DMS153 (cell line): ENCODE results near the gene BMP8B.
"Not testable (repeated sequence)": the region's sequence is repeated elsewhere in the genome, so short reads cannot be mapped to it uniquely, and the experiment has no call there.

Experiments
- DNase-seq: peaks from one replicate; lab custom pipeline; 2025; lab: John Stamatoyannopoulos, UW

Gene BMP8B

DNA sequence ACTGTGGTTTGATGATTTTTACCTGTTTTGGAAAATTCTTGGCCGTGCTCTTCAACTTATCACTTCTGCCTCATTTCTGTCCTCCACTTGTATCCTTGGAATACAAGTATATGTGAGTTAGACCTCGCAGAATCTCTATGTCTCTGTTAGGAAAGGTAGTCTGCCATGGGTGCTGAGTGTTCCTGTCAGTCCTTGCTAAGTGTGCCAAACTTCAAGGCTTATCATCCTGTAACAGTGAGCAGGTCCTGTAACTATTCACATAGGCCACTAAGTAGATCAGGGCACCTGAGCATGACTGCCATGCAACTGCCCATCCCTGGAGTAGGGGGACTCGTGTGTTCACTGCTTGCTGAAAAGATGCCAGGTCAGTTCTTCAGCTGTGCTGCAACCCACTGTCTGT lies 24.2 kb upstream of the BMP8B start:
- no peak for DNase-seq

DNA sequence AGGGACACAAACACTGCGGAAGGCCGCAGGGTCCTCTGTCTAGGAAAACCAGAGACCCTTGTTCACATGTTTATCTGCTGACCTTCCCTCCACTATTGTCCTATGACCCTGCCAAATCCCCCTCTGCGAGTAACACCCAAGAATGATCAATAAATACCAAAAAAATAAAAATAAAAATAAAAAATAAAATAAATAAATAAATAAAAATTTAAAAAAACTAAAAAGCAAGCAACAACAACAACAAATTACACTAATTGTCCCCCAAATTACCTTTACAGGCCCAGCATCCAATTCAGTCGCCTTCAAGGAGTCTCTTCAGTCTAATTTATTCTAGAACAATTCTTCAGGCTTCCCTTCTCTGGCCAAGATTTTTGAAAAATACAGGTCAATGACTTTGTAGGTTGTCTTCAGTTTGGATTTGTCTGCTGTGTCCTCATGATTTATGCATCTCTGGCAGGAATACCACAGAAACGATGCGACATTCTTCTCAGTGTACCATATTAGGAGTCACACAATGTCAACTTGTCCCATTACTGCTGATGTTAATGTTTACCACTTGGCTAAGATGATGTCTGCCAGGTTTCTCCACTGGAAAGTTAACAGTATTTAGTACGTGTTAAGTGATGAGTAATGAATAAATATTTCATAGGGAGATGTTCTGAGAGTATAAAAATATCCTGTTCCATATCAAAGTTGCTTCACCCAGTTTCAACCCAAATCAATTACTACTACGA lies 20.3 kb upstream of the BMP8B start:
- DNase-seq = no peak

DNA sequence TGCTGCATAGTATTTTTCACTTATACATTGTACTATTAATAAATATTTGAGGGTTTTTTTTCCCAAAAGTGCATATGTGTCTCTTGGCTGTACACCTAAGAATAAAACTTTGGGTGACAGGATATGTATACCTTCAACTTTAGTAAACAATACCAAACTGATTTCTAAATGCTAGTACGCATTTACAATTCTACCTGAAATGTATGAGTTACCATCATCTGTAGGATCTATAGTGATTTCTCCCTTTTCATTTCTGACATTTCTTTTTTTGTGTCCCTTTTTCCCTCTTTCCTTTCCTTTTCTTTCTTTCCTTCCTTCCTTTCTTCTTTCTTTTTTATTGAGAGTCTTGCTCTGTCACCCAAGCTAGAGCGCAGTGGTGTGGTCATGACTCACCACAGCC lies 16.7 kb upstream of the BMP8B start:
- no peak for DNase-seq

DNA sequence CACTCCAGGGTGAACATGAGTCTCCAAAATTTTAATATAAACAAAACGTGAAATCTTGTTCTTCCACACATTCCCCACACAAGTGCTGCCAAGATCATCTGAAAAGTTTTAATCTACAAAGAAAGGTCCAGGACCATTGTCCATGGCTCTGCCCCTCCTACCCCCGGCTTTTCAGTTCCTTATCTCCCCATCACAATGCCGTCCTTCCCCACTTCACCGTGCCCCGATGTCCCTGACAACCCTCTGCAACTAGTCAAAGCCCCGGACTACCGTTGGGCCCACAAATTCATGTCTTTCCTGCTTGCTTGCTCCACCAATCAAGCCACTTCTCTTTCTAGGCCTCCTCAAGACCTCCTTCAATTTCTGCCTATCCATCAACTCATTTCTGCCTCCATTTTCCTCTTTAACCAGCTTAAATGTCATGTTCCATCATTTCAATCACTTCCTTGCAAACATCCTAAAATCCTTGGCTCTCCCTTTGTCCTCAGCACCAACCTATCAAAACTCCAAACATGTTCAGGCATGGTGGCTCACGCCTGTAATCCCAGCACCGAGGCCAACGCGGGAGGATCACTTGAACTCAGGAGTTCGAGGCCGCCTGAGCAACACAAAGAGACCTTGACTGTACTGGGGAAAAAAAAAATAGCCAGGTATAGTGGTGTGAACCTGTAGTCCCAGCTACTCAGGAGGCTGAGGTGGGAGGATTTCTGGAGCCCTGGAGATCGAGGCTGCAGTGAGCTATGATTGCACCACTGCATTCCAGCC lies 14.0 kb upstream of the BMP8B start:
- DNase-seq = no peak

DNA sequence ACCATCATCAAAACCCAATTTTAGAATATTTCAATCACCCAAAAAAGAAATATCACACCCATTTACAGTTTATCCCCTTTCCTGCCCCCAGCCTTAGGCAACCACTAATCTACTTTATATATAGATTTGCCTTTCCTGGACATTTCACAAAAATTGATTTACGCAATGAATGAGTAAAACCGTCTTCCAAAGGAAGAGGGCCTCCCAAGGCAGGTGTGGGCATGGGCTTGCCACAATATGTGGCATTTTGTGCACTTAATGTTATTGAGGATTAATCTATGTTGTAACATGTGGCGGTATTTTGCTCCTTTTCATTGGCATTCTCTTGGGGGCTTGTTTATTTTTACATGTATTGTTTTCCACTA lies 11.8 kb upstream of the BMP8B start:
- DNase-seq = no peak

DNA sequence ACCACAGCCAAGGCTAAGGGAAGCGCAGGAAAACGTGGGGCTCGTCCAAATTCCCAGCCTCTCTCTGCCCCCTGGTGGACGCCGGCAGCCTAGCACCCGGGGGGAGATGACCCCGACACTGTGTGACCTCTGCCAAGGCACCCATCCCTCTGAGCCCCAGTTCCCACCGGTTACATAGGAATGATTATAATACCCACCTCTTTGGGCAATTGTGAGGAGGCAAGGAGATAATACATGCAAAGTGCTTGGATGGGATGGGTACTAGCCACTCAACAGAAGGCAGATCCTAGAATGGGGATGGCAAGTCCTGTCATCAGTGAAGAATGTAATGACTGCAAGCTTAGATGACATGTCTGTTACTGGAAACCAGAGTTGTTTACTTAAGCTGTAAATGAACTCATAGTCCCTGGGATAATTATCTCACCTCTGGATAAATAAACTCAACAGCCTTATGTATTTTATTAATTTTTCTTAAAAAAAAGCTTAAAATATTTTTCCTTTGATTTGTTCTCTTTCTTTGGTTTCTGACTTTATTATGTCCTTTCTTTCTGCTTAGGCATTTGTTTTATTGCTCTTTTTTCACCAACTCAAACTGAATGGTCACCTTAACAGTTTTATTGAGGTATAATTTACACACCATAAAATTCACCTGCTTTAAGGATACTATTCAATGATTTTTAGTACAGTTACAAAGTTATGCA lies 11.3 kb upstream of the BMP8B start:
- peak; percentile 78 for DNase-seq

DNA sequence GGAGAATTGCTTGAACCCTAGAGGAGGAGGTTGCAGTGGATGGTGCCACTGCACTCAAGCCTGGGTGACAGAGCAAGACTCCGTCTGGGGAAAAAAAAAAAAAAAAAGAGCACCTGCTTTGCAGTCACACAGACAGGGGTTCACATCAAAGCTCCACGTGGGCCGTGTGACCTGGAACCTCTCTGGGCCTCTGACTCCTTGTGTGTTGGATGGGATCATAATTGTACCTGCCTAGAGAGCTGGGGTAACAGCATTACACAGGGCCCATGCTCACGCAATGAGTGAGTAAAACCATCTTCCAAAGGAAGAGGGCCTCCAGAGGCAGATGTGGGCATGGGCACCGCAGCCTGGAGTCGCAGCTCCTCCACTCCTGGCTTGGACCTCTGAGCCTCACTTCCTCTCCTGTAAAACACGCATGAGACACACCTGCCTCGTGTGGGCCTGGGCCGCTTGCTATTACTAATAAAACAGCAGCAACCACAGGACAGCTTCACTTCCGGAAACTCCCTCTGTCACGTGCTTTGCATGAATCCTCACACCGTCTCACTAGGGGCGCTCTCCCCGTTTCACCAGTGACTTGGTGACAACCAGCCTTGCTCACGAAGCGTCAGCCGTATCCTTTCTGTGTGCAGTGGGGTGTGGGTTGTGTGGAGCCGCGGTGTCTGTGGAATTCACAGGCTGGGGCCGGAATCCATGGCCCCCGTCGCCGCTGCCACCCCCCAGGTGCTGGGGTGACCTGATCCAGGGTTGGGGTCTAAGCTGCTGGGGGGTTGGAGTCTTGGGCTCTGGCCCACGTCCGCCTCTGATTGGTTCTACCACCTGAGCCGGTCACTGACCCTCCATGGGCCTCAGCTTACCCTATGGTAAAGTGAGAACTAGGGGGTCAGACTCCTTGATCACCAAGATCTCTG lies 10.4 kb upstream of the BMP8B start:
- DNase-seq = peak; percentile 83

DNA sequence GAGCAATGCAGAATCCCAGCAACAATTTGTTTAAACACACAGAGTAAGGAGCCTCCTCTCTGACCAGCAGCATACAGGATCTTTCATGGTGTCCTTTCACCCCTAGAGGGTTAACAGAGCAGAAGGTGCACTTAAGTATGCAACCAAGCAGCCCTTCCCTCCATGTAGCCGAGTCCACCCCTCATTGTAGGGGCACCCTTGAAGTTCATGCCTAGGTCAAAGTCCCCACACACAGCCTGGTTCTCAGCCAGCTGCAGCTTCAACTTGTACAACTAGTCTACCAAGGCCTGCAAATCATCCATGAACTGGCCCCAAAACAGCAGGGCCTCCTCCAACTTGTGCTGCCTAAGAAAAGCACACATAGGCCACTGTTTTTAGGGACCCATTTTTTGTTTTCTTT lies 7.0 kb upstream of the BMP8B start:
- no peak for DNase-seq

DNA sequence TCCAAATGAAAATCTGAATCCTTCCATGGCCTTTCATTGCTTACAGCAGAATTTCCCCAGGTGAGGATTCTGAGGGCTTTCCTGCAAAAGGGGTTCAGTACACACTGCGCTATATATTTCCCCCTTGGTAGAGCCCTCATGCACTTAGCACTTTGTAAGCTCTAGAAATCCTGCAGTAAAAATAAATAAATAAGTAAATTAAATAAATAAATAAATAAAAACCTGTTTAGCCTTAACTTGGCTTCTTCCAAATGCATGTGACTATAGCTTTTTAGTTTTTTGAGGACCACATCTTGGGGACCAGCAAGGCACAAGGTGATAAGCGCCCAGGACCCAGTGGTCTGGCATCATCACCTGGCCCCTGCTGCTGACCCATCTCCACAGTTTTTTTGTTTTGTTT lies 3.2 kb upstream of the BMP8B start:
- no peak for DNase-seq

DNA sequence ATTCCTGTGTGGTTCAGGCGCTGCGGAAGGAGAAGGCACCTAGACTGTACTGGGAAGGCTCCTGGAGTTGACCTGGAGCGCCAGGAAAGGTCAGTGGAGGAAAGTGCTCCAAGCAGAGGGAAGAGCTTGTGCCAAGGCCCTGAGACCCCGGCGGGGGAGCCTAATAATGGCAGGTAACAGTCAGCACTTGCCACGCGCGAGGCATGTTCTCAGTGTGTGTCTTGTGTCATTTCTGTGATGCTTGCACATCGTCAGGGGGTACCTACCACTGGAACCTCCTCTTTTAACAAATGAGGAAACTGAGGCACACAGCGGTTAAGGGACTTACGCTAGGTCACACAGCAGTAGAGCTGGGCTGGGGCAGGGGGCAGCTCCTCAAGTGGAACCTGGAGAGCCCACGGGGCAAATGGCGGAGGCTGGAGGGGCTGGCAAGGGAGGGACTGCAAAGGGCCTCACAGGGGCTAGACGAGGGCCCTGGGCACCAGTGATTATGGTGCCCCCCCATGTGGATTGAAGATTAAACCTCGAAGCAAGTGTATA lies 976 bp upstream of the BMP8B start:
- no peak for DNase-seq

DNA sequence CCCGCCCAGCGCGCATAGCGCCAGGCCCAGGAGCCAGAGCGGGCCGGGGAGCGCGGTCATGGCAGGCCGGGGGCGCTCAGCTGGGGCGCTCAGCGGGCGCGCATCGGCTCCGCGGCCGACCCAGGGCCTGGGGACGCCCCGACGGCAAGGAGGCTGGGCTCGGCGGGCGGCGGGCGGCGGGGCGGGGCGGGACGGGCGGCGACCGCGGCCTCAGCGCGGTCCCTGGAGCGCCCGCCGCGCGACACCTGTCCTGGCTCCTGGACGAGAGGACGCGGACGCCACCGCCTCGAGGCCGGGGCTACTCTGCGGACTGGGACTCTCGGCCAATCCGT lies 273 bp downstream of the BMP8B start:
- DNase-seq = no peak

DNA sequence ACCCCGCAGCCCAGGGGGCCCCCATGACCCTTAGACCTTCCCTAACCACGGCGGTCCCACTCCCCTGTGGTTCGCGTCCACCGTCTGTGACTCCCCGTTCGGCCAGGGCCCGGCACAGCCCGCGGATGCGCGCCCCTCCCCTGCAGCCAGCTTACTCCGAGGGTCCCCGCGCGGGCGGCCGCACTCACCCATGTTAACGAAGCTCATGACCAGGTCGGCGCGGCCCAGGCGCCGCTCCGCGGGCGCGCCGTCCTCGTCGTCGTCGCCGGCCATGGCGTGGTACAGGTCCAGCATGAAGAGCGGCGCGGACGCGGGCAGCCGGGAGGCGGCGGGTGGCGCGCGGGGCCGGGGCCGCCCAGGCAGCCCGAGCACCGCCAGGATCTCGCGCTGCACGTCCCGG lies 701 bp downstream of the BMP8B start:
- not testable (repeated sequence) for DNase-seq

DNA sequence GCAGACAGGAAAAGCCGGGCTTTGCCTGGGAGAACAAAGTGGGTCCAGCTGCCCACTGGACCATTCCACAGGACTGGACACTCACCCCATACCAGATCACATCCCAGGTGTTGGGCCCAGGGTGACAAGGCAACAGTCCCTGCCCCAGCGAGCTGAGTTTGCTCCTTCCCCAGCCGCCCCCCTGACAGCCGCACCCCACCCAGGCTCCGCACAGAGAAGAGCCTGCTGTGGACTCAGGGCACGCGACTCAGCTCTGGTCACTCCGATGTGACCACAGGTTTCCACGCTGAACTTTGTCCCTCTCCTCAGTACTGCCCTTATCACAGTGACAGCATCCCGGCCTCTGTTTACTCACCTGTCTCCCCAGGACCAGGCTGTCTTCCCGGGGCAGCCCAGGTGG lies 1.2 kb downstream of the BMP8B start:
- no peak for DNase-seq

DNA sequence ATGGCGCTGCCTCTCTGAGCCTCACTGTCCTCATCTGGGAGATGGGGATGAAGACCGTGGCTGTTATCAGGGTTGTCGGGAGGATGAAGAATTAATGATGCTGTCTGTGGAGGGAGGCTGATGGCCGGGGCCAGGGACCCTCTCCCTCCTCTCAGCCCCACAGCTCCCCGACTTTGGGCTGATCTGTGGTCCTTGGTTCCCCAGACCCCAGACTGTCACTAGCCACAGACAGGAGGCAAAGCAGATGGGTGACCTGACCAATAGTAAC lies 1.6 kb downstream of the BMP8B start:
- DNase-seq = not testable (repeated sequence)

DNA sequence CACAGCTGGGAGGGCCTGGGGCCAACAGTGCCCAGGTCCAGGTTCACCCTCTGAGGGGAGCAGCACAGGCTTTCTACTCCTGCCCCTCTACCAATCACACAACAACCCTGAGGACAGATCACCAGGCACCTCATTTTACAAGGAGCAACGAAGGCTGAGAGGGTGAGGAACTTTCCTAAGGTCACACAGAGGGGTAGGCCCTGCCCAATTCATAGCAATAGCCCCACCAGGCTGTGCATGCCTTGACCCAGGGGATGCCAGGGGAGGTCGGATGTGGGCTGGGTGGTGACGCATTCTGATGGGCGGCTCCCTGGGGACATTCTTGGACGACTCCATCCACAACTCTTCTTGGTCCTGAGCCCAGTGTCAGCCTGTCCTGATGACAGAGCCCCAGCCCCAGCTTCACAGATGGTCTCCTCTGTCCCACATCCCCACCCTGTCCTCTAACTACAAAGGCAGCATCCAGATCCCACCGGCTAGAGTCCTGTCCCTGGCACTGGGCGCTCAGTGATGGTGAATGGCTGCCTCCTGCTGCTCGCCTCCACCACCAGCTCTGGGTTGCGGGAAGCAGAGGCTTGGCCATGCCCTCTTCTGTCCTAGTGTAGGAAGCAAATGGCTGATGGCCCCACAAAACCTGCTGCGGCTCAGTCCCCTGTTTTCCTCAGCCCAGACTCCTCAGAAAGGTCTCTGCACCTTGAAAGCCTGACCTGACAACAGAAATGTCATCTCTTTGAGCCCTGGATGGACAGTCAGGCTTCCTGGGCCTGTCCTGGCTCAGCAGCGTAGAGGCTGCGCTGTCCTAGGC lies 2.2 kb downstream of the BMP8B start:
- DNase-seq = not testable (repeated sequence)

DNA sequence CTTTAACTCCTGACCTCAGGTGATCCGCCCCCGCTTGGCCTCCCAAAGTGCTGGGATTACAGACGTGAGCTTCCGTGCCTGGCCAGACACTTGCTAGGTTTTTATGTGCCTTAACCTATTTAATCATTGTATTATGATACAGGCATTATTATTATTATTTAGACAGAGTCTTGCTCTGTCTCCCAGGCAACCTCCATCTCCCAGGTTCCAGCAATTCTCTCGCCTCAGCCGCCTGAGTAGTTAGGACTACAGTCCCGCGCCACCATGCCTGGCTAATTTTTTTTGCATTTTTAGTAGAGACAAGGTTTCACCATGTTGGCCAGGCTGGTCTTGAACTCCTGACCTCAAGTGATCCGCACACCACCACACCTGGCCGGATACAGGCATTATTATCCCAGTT lies 6.0 kb downstream of the BMP8B start:
- DNase-seq = not testable (repeated sequence)

DNA sequence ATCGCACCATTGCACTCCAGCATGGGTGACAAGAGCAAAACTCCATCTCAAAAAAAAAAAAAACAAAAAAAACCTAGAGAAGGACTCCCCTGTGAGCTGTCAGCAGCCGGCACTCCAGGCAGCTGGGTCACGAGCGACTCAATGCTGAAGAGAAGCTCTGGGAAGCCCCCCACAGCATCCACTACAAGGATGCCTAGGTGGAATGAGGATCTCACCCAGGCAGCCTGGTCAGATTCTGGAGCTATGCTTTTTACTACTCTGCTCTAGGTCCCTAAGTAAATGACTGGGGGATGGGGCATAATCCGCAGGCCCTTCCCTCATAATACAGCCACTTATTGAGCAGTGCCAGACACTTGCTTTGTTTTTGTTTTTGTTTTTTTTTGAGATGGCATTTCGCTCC lies 6.6 kb downstream of the BMP8B start:
- DNase-seq = no peak

DNA sequence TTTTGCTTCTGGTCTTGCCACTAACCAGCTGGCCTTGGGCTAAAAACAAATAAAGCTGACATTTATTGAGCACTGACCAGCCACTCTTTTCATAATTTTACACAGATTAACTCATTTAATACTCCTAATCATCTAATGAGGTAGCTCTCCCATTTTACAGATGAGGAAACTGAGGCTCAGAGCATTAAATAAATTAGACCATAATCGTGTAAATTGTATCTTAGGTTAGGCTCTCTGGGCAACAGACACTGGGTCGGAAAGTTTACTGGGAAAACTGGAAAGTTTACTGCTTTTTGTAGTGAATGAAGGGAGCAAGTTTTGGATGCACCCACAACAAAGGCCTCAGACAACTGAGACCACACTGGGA lies 7.3 kb downstream of the BMP8B start:
- DNase-seq = no peak

DNA sequence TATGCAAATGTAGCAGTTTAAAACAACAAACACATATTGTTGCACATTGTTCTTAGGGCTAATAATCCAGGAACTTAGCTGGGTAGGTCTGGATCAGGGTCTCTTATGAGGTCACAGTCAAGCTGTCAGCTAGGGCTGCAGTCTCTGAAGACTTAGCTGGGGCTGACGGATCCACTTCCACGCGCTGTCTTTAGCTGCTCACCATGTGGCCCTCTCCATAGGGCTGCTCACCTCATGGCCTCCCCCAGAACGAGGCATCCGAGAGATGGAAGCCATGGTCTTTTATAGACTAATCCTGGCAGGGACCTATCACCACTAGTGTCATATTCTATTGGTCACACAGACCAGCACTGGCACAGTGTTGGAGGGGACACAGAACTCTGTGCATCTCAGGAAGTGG lies 8.8 kb downstream of the BMP8B start:
- no peak for DNase-seq

DNA sequence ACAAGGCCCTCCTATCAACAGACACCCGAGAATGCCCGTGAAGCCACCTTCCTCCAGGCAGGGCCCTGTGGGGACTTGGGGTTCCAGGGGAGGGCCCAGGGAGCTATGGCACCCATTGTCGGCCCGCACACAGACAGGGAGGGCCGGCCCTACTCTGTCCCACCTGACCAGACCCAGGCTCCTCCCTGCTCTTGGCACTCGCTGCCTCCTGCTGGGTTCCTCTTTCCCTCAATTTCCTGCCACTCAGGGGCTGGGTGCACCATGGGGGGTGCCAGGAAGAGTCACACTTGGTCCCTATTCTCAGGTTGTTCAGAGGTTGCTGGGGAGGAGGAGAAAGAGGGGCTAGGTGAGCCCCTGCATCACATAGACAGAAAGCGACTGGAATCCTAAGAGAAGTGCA lies 9.5 kb downstream of the BMP8B start:
- no peak for DNase-seq

DNA sequence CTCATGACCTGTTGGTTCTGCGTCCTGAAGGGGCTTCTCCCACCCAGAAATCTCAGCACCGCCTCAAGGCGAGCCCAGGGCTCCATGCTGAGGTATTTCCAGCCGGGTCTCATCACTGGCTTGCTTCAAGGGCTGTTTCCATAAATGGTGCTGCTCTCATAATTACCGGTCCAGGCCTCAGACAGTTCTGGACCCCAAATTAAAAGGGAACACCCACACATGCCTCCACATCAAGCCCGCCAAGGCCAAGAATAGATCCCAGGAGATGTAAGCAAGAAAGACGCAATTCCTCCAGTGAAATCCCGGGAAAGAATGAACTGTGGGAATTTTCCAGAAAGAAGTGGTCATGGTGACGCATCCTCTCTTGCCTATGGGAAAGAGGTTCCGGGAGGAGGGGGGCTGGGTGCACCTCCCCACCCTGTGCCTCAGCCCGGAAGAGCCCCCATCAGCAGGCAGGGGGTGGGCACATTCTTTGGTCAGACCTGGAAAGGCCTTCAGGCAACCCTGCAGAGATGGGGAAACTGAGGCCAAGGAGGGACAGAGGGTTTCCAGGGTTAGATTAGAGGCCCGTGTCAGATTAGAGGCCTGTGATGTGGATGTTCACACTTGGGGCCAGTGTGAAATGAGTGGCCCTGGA lies 10.1 kb downstream of the BMP8B start:
- not testable (repeated sequence) for DNase-seq
